GM12875 (cell line): ENCODE measurements around the gene FKBP5.

Experiments used
- H3K4me3 ChIP-seq: one replicate; pipeline ENCODE4 v1.5.1; 2011; ENCODE audit warnings: low read depth, low read length, control low read depth
- TF ChIP-seq, protein P1 (sequence below): IDR thresholded peaks from 2 replicates; pipeline ENCODE4 v1.5.1; 2011; ENCODE audit warnings: low read depth, mild to moderate bottlenecking, control low read depth, inconsistent platforms, low read length, moderate library complexity, borderline replicate concordance; ENCODE audit not compliant: insufficient read depth

FKBP5 gene

DNA sequence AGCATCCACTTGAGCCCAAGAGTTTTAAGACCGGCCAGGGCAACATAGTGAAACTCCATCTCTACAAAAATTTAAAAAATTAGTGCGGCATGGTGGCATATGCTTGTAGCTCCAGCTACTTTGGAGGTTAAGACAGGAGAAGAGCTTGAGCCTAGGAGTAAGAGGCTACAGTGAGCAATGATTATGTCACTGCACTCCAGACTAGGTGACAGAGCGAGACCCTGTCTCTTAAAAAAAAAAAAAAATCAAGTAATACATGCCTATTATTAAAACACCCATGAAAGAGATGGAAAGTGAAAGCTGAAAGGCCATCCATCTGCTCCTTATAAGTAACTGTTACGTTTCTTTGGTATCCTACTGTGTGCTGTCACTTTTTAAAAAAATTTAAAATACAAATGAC, 66.4 kb downstream of the FKBP5 start:
- TF ChIP-seq, protein P1, sequence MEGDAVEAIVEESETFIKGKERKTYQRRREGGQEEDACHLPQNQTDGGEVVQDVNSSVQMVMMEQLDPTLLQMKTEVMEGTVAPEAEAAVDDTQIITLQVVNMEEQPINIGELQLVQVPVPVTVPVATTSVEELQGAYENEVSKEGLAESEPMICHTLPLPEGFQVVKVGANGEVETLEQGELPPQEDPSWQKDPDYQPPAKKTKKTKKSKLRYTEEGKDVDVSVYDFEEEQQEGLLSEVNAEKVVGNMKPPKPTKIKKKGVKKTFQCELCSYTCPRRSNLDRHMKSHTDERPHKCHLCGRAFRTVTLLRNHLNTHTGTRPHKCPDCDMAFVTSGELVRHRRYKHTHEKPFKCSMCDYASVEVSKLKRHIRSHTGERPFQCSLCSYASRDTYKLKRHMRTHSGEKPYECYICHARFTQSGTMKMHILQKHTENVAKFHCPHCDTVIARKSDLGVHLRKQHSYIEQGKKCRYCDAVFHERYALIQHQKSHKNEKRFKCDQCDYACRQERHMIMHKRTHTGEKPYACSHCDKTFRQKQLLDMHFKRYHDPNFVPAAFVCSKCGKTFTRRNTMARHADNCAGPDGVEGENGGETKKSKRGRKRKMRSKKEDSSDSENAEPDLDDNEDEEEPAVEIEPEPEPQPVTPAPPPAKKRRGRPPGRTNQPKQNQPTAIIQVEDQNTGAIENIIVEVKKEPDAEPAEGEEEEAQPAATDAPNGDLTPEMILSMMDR, result no peak

GRCh38 chr6:35620706-35621105, 68.0 kb downstream of the FKBP5 start:
- TF ChIP-seq, protein P1, result no peak
- no peak overlapping the region for H3K4me3 ChIP-seq

More for the DNA sequence above, 66.4 kb downstream of the FKBP5 start:
- no peak overlapping the region for H3K4me3 ChIP-seq

DNA sequence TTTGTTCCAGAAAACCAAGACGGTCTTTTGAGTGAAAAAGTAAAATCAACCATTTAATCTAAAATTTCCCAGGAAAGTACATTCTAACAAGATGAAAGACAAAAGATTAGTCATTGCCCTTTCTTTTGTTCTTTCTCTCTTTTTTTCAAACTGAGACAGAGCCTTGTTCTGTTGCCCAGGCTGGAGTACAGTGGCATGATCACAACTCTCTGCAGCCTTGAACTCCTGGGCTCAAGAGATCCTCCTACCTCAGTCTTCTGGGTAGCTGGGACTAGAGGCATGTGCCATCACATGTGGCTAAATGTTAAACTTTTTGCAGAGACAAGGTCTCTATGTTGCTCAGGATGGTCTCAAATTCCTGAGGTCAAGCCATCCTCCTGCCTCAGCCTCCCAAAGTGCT, 75.0 kb downstream of the FKBP5 start:
- H3K4me3 ChIP-seq, result no peak overlapping the region
- TF ChIP-seq, protein P1, result no peak

GRCh38 chr6:35611240-35611639, 77.5 kb downstream of the FKBP5 start:
- H3K4me3 ChIP-seq, result no peak overlapping the region
- TF ChIP-seq, protein P1, result no peak

DNA sequence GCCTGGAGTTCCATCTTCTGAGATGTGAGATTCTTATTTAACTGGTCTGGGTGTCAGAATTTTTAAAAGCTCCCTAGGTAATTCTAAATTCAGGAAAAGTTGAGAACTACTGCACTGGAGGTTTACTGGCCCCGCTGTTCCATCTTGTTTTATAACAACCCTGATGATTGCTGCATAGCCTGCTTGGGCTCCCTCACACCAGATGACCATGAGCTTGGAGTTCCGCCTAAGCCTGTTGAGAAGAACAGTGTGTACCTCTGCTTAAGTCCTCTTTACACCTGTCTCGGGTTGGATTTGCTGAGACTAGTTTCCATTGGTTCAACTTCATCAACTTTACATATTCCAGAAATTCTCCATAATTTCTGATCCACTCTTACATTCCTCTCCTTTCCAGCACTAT, 77.9 kb downstream of the FKBP5 start:
- H3K4me3 ChIP-seq, result no peak overlapping the region
- TF ChIP-seq, protein P1, result no peak

DNA sequence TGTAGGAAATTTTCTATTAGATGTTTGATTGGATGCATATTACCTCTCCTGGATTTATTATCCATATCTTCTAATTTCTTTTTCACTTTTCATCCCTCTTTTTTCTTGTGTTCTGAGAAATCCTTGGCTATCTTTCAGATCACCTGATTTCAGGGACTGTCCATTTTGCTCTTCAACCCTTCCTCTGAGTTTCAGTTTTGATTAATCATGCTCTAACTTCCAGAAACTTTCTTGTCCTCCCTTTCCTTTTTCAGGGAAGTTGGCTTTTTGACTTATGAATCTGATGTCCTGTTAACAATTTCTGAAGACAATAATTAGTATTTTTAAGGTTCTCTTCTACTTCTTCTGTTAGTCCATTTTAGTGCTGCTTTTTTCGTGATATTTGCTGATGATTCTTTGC, 79.1 kb downstream of the FKBP5 start:
- TF ChIP-seq, protein P1, result no peak
- H3K4me3 ChIP-seq, result no peak overlapping the region

- TF ChIP-seq, protein P1, result no peak
- no peak overlapping the region for H3K4me3 ChIP-seq
These were observed 81.0 kb downstream of the FKBP5 start for GRCh38 chr6:35607517-35608233.
